H4 (cell line): Measurements from ENCODE around the gene CNIH3. TPM values are rescaled to one million over a fixed set of nuclear protein-coding genes. Genes with fewer than 3 reads are reported as not detected.
"Not testable (repeated sequence)": the region's sequence is repeated elsewhere in the genome, so short reads cannot be mapped to it uniquely, and the experiment has no call there.

Source experiments
- DNase-seq: peaks from one replicate; pipeline ENCODE4 v3.0.0-alpha.2; 2015; ENCODE audit warnings: low spot score
- total RNA-seq: library from RNA; depleted of rRNA; stranded (reverse); fragments of >200 nt; shearing (Covaris generic); gene quantifications from 2 replicates; pipeline ENCODE4 v1.2.3, GENCODE V29; 2014

Gene CNIH3
- total RNA-seq, 1 experiment from 2014 or later, result 2.5 TPM

- no peak for DNase-seq
Observed at GRCh38 chr1:224643653-224644052, 27.5 kb downstream of the CNIH3 start.

- peak; percentile 28 for DNase-seq
Observed at GRCh38 chr1:224644553-224645154, 28.5 kb downstream of the CNIH3 start.

- no peak for DNase-seq
Observed at GRCh38 chr1:224647449-224647848, 31.3 kb downstream of the CNIH3 start.

- DNase-seq, result no peak
Observed at GRCh38 chr1:224650290-224650689, 34.2 kb downstream of the CNIH3 start.

GRCh38 chr1:224651188-224651587, 35.1 kb downstream of the CNIH3 start:
- DNase-seq, result no peak

- DNase-seq, result no peak
Observed at GRCh38 chr1:224656392-224656791, 40.3 kb downstream of the CNIH3 start.

GRCh38 chr1:224660074-224660473, 44.0 kb downstream of the CNIH3 start:
- no peak for DNase-seq

GRCh38 chr1:224662870-224663269, 46.8 kb downstream of the CNIH3 start:
- DNase-seq, result no peak

GRCh38 chr1:224665016-224665415, 48.9 kb downstream of the CNIH3 start:
- no peak for DNase-seq

GRCh38 chr1:224666078-224666477, 50.0 kb downstream of the CNIH3 start:
- no peak for DNase-seq

- no peak for DNase-seq
Observed at GRCh38 chr1:224666913-224667312, 50.8 kb downstream of the CNIH3 start.

- no peak for DNase-seq
Observed at GRCh38 chr1:224668984-224669383, 52.9 kb downstream of the CNIH3 start.

- no peak for DNase-seq
Observed at GRCh38 chr1:224669403-224669802, 53.3 kb downstream of the CNIH3 start.

GRCh38 chr1:224670506-224670905, 54.4 kb downstream of the CNIH3 start:
- DNase-seq, result no peak

- DNase-seq, result no peak
Observed at GRCh38 chr1:224671076-224671475, 55.0 kb downstream of the CNIH3 start.

- DNase-seq, result no peak
Observed at GRCh38 chr1:224673141-224673540, 57.0 kb downstream of the CNIH3 start.

- DNase-seq, result no peak
Observed at GRCh38 chr1:224675590-224675989, 59.5 kb downstream of the CNIH3 start.

- no peak for DNase-seq
Observed at GRCh38 chr1:224676551-224676950, 60.4 kb downstream of the CNIH3 start.

- no peak for DNase-seq
Observed at GRCh38 chr1:224678168-224678567, 62.1 kb downstream of the CNIH3 start.

- DNase-seq, result no peak
Observed at GRCh38 chr1:224679606-224680005, 63.5 kb downstream of the CNIH3 start.

GRCh38 chr1:224681816-224682215, 65.7 kb downstream of the CNIH3 start:
- DNase-seq, result no peak

GRCh38 chr1:224683936-224684335, 67.8 kb downstream of the CNIH3 start:
- DNase-seq, result no peak

- no peak for DNase-seq
Observed at GRCh38 chr1:224684979-224685425, 68.9 kb downstream of the CNIH3 start.

- not testable (repeated sequence) for DNase-seq
Observed at GRCh38 chr1:224686140-224686539, 70.0 kb downstream of the CNIH3 start.
